G401 (cell line): ENCODE data around the gene HPDL. TPM values are rescaled to one million over a fixed set of nuclear protein-coding genes. Genes with fewer than 3 reads are reported as not detected.
"Not testable (repeated sequence)": the region's sequence is repeated elsewhere in the genome, so short reads cannot be mapped to it uniquely, and the experiment has no call there.

Source experiments
- DNase-seq: peaks from one replicate; pipeline ENCODE4 v3.0.0-alpha.2; 2015; ENCODE audit warnings: low spot score
- in situ Hi-C: cut with HindIII; loops from 2 replicates; pipeline ENCODE4 v1.10.0; 2016; ENCODE audit warnings: low sequenced_read_pairs, mixed read lengths
- total RNA-seq: library from RNA; depleted of rRNA; stranded (reverse); fragments of >200 nt; shearing (Covaris generic); gene quantifications from 2 replicates; pipeline ENCODE4 v1.2.3, GENCODE V29; 2014

The HPDL gene
- total RNA-seq, 1 experiment from 2014 or later: not detected

DNA sequence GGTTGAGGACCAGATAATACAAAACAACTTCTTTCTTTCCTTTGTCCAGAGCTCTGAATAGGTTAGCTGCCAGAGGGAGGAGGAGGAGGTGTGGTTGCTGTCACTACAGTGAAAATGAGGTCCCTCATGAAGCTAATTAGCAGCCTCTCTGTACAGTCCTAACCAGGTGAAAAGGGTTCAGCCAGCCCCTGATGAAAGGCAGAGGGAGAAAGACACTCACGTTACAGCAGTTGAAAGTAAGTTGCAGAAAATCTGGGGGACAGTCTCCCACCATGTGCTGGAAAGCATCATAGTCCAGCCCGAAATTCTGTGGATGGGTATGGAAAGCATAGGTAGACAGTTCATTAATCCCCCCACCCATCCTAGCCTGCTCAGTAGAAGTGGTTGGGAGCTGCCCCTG is 19.8 kb downstream of the HPDL start:
- no peak for DNase-seq
- in situ Hi-C loops: no loop called here

DNA sequence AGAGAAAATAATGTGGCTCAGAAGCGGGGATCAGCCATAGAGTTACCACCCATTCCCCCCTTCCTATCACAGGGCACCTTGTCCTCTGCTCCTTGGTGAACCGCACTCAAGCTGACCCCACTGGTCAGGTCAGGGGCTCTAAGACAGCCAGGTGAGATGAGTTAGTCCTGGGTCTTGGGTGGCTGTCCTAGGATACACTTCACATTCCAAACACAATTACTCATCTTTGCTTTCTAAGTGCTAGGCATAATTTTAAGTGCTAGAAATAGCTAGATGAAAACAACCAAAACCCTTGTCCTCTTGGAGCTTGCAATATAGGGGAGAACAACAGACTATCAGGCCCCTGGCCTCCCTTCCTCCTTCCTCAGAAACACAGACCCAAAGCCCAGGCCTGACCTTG is 21.3 kb downstream of the HPDL start:
- in situ Hi-C loops: no loop called here
- no peak for DNase-seq

GRCh38 chr1:45348609-45348965 is 21.9 kb downstream of the HPDL start:
- DNase-seq: no peak
- in situ Hi-C loops: no loop called here

DNA sequence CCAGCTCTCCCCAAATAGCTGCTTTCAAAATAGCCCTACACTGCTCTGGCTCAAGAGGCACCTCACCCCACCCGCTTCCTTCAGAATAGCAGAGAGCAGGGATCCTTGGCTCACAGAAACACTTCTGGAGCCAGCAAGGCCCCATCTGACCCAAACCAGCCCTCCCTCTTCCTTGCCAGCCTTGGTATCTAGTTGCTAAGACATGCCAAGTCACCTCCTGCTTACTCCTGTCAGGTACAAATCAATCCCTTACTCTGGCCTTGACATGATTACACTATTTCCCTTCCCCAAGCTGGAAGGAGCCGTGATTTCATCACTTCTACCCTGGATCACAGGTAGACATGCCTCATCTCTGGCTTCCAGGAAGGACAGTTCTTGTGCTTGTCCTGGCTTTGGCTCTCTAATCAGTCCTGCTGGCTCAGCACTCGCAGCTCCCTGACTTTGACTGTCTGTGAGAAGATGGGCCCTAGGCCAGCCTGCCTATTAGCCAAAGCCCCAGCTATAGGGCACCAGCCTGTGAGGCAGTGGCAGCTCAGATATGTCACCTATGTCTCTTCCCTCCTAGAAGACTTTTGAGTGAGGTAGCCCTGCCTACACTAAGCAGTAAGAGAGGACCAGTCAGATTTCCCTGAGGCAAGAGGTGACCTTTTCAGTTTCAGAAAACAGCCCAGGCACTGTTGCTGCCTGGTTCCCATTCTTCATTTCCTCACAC is 22.4 kb downstream of the HPDL start:
- DNase-seq: peak; percentile 96
- in situ Hi-C loops: no loop called here

GRCh38 chr1:45351508-45351907 is 24.8 kb downstream of the HPDL start:
- in situ Hi-C loops: loop anchor here (25.0 kb wide), 1 partner anchor 161 kb away; the partner anchor contains the start of genes CCDC163, MMACHC and PRDX1
- DNase-seq: no peak

- in situ Hi-C loops: loop anchor here (25.0 kb wide), 1 partner anchor 159 kb away; the partner anchor contains the start of genes CCDC163, MMACHC and PRDX1
- peak; percentile 88 for DNase-seq
Measured at GRCh38 chr1:45353685-45354084, 27.0 kb downstream of the HPDL start.

- DNase-seq: no peak
- in situ Hi-C loops: loop anchor here (25.0 kb wide), 1 partner anchor 157 kb away; the partner anchor contains the start of genes CCDC163, MMACHC and PRDX1
Measured at GRCh38 chr1:45354838-45355237, 28.1 kb downstream of the HPDL start.

- in situ Hi-C loops: loop anchor here (25.0 kb wide), 1 partner anchor 157 kb away; the partner anchor contains the start of genes CCDC163, MMACHC and PRDX1
- no peak for DNase-seq
Measured at GRCh38 chr1:45355683-45356082, 29.0 kb downstream of the HPDL start.

DNA sequence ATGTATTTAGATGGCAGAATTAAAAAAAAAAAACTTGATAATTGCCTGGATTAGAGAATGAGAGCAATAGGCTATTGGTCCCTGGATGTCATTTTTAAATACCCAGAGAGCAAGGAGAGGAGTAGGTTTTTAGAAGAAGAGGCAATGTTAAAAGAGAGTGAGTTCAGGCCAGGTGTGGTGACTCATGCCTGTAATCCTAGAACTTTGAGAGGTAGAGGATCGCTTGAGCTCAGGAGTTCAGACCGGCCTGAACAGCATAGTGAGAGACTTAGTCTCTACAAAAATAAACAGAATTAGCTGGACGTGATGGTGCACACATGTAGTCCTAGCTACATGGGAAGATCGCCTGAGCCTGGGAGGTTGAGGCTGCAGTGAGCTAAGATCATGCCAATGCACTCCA is 29.5 kb downstream of the HPDL start:
- no peak for DNase-seq
- in situ Hi-C loops: loop anchor here (25.0 kb wide), 1 partner anchor 156 kb away; the partner anchor contains the start of genes CCDC163, MMACHC and PRDX1

- in situ Hi-C loops: loop anchor here (25.0 kb wide), 1 partner anchor 152 kb away; the partner anchor contains the start of genes CCDC163, MMACHC and PRDX1
- DNase-seq: peak; percentile 77
Measured at GRCh38 chr1:45359882-45360513, 33.3 kb downstream of the HPDL start.

GRCh38 chr1:45360981-45361380 is 34.3 kb downstream of the HPDL start:
- in situ Hi-C loops: loop anchor here (25.0 kb wide), 1 partner anchor 151 kb away; the partner anchor contains the start of genes CCDC163, MMACHC and PRDX1
- DNase-seq: not testable (repeated sequence)

DNA sequence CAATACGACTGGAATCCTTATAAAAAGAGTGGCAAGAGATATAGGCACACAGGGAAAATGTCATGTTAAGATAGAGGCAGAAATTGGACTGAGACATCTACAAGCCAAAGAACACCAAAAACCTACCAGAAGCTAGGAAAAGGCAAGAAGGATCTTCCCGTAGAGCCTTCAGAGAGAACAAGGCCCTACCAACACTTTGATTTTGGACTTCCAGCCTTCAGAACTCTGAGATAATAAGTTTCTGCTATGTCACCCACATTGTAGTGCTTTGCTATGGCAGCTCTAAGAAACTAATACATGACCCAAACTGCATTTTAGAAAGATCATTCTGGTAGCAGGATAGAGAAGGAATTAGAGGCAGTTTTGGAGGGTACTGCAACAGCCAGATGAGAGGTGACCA is 37.6 kb downstream of the HPDL start:
- no peak for DNase-seq
- in situ Hi-C loops: loop anchor here (25.0 kb wide), 1 partner anchor 148 kb away; the partner anchor contains the start of genes CCDC163, MMACHC and PRDX1

- peak; percentile 26 for DNase-seq
- in situ Hi-C loops: loop anchor here (25.0 kb wide), 1 partner anchor 147 kb away; the partner anchor contains the start of genes CCDC163, MMACHC and PRDX1
Measured at GRCh38 chr1:45365051-45365450, 38.4 kb downstream of the HPDL start.

- no peak for DNase-seq
- in situ Hi-C loops: loop anchor here (25.0 kb wide), 1 partner anchor 142 kb away; the partner anchor contains the start of genes CCDC163, MMACHC and PRDX1
Measured at GRCh38 chr1:45370575-45370974, 43.9 kb downstream of the HPDL start.

GRCh38 chr1:45373573-45373972 is 46.9 kb downstream of the HPDL start:
- DNase-seq: no peak
- in situ Hi-C loops: loop anchor here (25.0 kb wide), 1 partner anchor 139 kb away; the partner anchor contains the start of genes CCDC163, MMACHC and PRDX1

- DNase-seq: no peak
- in situ Hi-C loops: no loop called here
Measured at GRCh38 chr1:45375104-45376090, 48.7 kb downstream of the HPDL start.

DNA sequence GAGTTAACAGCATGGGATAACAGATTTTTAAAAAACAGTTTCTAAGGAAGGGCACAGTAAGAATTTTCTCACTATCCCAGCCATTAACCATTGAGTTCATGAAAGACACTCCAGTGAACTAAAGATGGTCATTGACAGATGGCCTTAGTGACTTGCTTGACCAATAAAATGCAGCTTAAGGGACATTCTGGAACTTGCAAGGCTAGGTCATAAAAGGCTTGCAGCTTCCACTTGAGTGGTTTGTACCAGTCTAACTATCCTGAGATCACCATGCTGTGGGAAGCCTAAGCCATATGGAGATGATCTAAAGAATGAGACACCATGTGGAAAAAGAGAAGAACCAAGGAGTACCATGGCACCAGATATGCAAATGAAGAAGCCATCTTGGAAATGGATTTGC is 51.5 kb downstream of the HPDL start:
- DNase-seq: no peak
- in situ Hi-C loops: no loop called here
